CD4-positive, alpha-beta T cell treated with Interleukin-17A for 4 hours (primary cell): ENCODE results near the gene UBE2H.
"Not testable (repeated sequence)": the region's sequence is repeated elsewhere in the genome, so short reads cannot be mapped to it uniquely, and the experiment has no call there.

Experiments
- DNase-seq: peaks from one replicate; pipeline ENCODE4 v3.0.0-alpha.2; 2020; ENCODE audit warnings: mixed read lengths

Gene UBE2H

DNA sequence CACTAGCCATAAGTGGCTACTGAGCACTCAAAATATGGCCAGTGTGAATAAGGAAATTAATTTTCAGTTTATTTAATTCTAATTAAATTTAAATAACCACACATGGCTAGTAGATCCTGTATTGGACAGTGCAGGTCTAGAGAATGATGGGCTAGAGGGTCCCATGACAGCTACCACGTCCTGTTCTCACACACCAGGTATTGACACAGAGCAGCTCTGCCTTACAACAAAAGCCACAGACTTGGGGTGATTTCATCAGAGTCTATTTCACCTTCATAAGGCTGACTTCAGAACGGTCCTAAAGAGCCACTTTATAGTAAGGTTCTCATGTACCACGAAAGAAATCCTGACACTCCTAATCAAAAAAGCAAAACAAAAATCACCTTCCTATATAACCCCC, 111.3 kb downstream of the UBE2H start:
- no peak for DNase-seq

DNA sequence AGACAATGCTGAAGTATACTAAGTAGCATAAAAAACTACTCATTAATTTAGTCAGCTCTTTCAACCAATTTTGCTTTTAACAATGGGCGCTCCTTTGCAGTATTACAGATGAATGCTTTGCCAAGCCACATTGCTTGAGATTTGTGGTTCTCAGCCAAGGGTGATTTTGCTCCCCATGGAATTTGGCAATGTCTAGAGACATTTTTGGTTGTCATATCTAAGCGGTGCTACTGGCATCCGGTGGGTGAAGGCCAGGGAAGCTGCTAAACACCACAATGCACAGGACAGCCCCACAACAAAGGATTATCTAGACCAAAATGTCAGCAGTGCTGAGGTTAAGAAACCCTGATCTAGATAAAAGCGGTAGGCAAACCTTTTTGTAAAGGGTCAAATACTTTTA, 112.0 kb downstream of the UBE2H start:
- no peak for DNase-seq

- no peak for DNase-seq
Measured at GRCh38 chr7:129836983-129837382, 115.8 kb downstream of the UBE2H start.

GRCh38 chr7:129835569-129835968, 117.2 kb downstream of the UBE2H start:
- no peak for DNase-seq

GRCh38 chr7:129833353-129833752, 119.4 kb downstream of the UBE2H start:
- DNase-seq: not testable (repeated sequence)

GRCh38 chr7:129832701-129833227, 120.0 kb downstream of the UBE2H start:
- no peak for DNase-seq

DNA sequence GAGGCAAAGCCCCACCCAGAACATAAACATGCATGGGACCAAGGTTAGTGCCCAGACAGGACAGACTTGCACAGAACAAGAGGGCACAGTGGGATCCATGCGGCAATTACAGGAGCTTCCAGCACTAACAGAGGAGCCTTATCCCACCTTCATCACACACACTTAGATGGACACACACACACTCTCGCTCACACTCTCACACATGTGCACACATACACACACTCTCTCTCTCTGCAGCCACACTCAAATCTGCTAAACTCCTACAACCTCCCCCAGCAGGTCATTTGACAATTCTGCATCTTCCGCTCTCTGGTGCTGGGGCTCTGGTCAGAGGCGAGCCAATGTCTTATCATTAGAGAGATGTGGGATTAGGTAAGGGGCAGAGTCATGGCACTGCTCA, 120.5 kb downstream of the UBE2H start:
- no peak for DNase-seq

- DNase-seq: no peak
Measured at GRCh38 chr7:129831424-129832058, 121.2 kb downstream of the UBE2H start.

GRCh38 chr7:129830949-129831348, 121.8 kb downstream of the UBE2H start:
- no peak for DNase-seq

- peak; percentile 67 for DNase-seq
Measured at GRCh38 chr7:129829737-129830631, 122.8 kb downstream of the UBE2H start.

- no peak for DNase-seq
Measured at GRCh38 chr7:129828989-129829736, 123.6 kb downstream of the UBE2H start.

DNA sequence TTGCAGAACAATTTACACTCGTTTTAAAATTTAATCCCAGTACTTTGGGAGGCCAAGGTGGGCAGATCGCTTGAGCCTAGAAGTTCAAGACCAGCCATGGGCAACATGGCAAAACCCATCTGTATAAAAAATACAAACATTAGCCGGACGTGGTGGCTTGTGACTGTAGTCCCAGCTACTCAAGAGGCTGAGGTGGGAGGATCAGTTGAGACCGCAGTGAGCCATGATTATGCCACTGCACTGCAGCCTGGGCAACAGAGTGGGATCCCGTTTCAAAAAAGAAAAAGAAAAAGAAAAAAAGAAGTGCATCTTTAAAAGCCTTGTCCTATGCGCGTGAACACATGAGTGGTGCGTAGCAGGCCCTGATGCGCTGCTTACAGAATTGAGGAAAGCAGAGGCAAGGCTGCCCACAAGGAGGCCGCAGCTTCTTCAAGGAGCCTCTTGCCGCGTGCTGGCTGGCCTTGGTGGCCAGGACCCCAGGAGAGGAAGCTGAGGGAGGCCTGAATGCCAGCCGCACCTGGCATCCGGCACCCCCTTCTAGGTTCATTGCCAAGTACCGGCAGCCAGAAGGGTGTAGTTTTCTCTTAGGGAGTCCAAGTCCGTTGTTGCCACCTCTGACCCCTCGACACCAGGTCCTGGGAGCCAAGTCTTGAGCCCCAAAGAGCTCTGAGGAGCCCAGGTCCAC, 124.5 kb downstream of the UBE2H start:
- no peak for DNase-seq

DNA sequence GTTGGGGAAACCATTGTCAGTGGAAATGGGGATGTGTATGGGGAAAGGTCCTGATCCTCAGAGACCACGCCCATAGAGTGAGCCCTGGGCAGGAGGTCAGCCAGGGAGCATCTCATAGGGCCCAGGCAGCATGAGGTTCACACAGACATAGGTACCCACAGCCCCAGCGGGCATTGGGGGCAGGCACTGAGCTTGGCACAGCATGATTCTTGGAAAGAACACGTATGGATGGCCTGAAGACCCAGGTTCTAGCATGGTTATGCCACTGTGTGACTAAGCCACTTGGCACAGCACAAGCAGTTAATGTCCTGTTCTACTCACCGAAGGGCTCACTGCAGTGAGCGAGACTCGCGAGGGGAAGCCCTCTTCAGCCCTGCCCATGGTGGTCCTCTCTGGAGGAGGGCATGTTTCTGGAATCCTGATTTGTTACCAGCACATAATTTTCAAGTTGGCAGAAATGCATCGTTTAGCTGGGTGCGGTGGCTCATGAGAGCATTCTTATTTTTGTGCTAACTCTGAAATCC, 125.2 kb downstream of the UBE2H start:
- DNase-seq: no peak

GRCh38 chr7:129826895-129827294, 125.9 kb downstream of the UBE2H start:
- DNase-seq: not testable (repeated sequence)

DNA sequence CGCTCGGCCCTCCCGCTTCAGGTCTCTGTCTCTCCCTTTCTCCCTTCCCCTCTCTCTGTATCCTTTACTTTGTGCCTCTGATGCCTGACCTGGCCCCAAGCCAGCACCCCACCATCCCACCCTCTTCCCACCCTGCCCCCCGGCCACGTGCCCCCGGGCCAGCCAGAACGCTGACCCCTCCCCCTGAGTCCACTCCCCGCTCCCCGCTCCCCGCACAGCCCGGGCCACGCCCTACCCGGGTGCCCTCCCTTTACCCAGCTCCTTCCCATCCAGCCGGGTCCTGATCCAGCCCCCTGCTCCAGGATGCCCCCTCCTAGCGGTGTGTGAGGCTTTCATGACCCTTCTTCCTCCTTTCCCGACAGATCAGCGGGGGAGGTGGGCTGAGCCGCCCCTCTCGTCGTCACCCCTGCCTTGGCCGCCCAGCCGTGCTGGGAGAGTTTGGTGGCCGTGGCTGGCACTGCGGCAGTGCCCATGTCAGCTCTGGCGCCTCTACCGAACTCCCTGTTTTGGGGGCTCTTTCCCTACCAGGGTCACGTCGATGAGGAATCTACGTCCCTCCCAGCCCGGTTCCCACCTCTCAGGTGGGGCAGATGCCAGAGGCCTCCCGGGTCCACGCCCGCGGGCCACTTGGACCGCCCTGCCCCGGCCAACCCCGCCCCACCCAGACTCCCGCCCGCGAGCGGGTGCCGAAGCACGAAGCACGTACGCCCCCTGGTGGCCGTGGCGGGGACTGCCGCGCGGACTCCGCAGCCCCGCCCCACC, 127.4 kb downstream of the UBE2H start:
- peak; percentile 92 for DNase-seq

GRCh38 chr7:129824291-129825208, 128.2 kb downstream of the UBE2H start:
- peak; percentile 35 for DNase-seq

GRCh38 chr7:129823143-129823542, 129.6 kb downstream of the UBE2H start:
- not testable (repeated sequence) for DNase-seq

DNA sequence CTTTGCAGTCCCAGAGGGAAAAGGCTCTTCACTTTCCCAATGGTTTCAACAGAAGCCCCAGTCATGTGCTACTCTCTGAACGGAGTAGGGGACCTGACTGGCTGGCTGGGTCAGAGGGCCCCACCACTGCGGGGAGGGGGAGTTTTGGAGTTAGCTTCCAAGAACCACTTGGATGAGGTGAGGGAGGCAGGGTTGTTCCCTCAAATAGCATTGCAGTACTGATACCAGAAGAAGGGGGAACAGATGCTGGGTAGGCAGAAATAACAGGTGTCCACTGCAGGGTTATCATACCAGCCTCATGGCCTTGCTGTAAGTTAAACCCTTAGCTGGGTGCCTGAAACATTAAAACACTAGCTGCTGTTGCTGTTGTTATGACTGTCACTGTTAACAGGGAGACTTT, 131.3 kb downstream of the UBE2H start:
- DNase-seq: no peak

- no peak for DNase-seq
Measured at GRCh38 chr7:129816742-129817141, 136.0 kb downstream of the UBE2H start.

- no peak for DNase-seq
Measured at GRCh38 chr7:129807863-129808262, 144.9 kb downstream of the UBE2H start.
